ENCODE results near the gene PPIL4.

Gene PPIL4

GRCh38 chr6:149559389-149559788 lies 13.5 kb upstream of the PPIL4 start:
- TF ChIP-seq, protein P1, sequence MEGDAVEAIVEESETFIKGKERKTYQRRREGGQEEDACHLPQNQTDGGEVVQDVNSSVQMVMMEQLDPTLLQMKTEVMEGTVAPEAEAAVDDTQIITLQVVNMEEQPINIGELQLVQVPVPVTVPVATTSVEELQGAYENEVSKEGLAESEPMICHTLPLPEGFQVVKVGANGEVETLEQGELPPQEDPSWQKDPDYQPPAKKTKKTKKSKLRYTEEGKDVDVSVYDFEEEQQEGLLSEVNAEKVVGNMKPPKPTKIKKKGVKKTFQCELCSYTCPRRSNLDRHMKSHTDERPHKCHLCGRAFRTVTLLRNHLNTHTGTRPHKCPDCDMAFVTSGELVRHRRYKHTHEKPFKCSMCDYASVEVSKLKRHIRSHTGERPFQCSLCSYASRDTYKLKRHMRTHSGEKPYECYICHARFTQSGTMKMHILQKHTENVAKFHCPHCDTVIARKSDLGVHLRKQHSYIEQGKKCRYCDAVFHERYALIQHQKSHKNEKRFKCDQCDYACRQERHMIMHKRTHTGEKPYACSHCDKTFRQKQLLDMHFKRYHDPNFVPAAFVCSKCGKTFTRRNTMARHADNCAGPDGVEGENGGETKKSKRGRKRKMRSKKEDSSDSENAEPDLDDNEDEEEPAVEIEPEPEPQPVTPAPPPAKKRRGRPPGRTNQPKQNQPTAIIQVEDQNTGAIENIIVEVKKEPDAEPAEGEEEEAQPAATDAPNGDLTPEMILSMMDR (IDR thresholded peaks at IDR 0.05; ENCODE audit: extremely low read depth, missing control alignments): no peak
- no peak for DNase-seq (ENCODE audit: low spot score)

DNA sequence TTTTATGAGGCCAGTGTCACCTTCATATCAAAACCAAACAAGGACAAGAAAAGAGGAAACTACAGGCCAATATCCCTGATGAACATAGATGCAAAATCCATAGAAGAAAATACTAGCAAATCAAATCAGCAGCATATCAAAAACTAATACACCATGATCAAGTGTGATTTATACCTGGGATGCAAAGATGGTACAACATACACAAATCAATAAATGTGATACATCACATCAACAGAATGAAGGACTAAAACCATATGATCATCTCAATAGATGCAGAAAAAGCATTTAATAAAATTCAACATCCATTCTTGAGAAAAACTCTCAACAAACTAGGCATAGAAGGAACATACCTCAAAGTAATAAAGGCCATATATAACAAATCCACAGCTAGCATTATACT lies 12.2 kb upstream of the PPIL4 start:
- TF ChIP-seq, protein P1 (IDR thresholded peaks at IDR 0.05; ENCODE audit: extremely low read depth, missing control alignments): no peak
- no peak for DNase-seq (ENCODE audit: low spot score)

GRCh38 chr6:149551920-149552319 lies 6.1 kb upstream of the PPIL4 start:
- TF ChIP-seq, protein P1 (IDR thresholded peaks at IDR 0.05; ENCODE audit: extremely low read depth, missing control alignments): no peak

DNA sequence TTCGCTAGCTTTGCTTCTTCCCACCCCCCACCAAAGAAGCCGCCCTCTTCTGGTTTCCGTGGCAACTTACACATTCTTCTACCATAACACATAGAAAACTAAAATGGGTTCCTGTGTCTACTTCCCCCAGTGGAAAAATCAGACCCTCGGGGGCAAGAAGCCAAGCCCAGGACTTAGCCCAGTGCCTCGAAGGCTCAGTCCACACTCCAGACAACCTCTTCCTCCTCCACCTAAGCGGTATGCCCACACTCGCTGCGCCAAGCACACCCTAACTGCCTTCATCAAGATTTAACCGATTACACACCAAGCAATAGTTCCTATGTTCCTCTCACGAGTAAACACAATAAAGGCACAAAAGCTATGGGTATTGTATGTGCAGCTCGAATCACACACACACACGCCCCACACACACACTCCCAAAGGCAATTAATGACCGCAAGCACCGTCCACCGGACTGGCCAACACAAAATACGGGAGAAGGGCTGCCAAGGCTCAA lies 537 bp downstream of the PPIL4 start:
- TF ChIP-seq, protein P1 (IDR thresholded peaks at IDR 0.05; ENCODE audit: extremely low read depth, missing control alignments): no peak
- DNase-seq (ENCODE audit: low spot score): peak; percentile 40

More at GRCh38 chr6:149551920-149552319, 6.1 kb upstream of the PPIL4 start:
- DNase-seq (ENCODE audit: low spot score): no peak

DNA sequence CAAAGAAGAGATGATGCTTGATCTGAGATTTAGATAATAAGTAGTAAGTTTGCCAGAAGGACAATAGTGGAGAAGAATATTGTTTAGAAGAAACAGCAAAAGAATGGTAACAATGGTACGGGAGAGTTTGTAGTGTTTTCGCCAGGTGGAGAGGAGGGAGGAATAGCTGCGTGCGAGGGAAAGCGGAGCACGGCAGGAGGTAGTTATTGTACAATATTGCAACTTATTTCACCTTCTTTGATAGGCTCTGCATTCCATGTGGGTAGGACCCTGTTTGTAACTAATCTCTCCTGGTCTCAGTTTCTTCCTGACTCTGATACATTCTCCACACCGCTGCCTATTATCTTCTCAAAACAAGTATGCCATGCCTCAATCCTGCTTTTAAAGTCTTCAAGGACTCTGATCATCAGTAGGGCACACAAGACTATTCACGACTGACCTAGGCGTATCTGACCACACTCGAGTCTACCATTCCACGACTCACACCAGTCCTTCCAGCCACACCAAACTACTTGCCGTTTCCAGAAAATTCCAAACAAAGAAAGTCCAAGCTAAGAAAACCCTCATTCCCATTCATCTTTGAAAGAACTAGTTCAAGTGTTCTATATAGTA lies 1.1 kb downstream of the PPIL4 start:
- TF ChIP-seq, protein P1 (IDR thresholded peaks at IDR 0.05; ENCODE audit: extremely low read depth, missing control alignments): no peak
- no peak for DNase-seq (ENCODE audit: low spot score)

- TF ChIP-seq, protein P1 (IDR thresholded peaks at IDR 0.05; ENCODE audit: extremely low read depth, missing control alignments): no peak
- no peak for DNase-seq (ENCODE audit: low spot score)
Observed at GRCh38 chr6:149541139-149541538, 4.7 kb downstream of the PPIL4 start.

- DNase-seq (ENCODE audit: low spot score): no peak
- TF ChIP-seq, protein P1 (IDR thresholded peaks at IDR 0.05; ENCODE audit: extremely low read depth, missing control alignments): no peak
Observed at GRCh38 chr6:149534742-149535141, 11.1 kb downstream of the PPIL4 start.
